NCI-H2081 treated with DMSO at 0.1 percent for 48 hours (cell line): Measurements from ENCODE around the gene NCCRP1.

ENCODE experiments used
- DNase-seq: peaks from one replicate; lab custom pipeline; 2025; lab: John Stamatoyannopoulos, UW

NCCRP1 gene

DNA sequence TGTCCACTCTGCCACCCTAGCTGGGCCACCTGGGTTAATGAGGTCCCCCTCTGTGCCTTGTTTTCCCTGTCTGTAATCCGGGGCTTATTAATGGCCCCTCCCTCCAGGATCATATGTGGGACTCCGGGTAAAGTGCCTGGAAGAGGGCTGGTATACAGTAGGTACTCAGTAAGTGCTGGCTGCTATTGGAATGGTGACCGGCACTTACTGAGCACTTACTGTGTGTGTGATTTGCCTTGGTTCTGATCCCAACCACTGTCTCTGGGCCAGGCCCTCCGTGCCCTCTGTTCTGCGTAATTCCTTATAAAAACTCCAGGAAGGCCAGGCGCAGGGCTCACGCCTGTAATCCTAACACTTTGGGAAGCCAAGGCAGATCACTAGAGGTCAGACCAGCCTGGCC is 30.9 kb upstream of the NCCRP1 start:
- DNase-seq: no peak

DNA sequence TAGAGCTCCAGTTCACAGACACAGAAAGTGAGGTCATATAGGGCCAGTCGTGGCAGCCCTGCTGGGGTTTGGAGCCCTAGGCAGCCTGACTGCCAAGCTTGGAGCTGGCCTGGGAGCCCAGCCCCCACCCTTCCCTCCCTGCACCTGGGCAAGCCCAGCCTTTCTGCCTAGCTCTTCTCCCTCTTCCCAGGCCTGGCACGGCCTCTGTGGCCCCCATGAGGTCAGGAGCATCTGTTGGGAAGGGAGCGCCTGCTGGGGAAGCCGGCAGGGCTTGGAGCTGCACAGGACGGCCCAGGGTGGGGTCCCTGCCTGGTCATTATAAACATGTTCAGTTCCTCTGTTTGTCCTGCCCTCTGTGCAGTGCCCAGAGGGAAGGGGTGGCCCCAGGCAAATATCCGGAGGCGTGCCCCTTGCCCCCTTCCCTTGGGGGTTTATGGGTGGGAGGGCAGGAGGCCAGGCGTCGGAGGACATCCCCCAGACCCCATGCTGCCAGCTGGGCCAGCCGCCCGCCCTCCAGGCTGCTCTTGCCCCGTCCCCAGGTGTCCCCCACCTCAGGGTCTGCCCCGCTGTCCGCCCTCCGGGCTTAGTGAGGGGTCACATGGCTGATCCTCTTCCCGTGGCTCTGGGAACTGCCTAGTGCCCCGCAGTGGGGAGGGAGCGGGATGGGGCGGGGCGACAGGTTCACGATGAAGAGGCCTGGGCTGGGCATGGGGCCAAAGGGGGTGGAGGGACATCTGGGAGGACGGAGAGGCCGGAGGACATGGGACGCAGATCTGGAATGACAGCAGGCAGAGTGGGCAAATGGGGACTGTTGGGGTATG is 30.0 kb upstream of the NCCRP1 start:
- no peak for DNase-seq

DNA sequence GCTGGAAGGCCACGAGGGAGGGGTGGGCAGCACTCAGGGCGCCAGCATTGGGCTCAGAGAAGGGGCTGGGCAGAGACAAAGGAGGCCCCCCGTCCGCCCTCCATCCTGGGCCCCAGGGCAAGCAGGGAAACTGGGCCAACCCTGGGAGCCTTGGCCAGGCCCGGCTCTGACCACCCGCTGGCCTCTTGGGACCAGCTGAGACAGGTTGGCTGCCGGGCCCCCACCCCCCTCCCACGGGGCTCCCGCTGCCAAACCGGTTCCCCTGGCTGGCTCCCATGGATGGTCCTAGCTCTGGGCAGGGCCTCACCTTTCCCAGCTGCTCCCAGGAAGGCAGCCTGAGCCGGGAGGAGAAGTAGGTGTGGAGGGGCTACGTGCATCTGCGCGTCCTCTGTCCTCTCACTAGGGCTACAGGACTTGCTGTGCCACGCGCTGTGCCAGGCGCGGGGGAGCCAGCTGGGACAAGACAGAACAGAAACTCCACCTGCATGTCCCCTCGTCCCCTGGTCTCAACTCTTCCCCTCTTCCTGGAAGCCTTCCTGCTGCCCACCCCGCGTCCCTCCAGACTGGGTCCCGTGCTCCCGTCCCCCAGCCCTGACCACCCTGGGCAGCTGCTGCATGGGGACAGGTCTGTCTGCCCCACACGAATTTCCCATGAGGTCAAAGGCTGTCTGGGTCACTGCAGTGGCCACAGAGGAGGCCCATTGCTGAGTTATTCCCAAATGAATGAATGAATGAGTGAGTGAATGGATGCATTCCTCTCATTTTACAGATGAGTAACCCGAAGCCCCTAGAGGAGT is 29.1 kb upstream of the NCCRP1 start:
- no peak for DNase-seq

DNA sequence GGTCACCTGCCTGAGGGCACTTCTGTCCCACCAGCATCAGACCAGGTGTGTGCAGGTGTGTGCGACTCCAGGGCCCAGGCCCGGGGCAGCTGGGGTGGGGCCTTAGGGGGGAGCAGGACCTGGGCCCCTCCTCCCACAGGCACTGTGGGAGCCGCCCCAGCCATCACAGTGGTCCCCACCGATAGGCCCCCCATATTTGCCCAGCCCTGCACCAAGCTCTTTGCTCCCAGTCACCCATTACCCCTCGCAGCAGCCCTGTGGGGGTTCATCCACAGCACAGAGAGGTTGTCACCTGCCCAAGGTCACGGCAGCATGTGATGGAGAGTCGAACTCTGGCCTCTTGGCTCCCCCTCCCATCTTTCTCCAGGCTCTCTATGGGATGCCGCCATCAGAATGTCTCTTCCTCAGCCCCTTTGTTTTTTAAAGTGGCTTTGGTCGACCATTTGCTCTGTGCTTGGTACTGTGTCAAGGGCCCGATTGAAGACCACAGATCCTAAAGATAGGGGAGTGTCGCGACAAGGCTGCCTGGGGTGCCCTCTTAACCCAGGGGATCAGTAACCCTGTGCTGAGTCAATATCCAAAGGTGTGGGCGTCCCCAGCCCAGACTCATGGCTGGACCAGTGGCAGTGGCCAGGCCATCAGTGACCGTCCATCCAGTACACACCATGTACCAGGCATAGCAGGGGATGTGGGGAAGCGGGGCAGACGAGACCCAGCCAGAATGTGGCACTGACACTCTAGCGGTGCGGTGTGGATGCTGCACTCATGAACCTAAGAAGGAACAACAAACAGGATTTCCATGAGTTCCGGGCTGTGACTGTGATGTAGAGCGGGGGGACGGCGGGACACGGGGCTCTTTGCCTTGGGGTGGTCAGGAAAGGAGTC is 28.3 kb upstream of the NCCRP1 start:
- DNase-seq: no peak

DNA sequence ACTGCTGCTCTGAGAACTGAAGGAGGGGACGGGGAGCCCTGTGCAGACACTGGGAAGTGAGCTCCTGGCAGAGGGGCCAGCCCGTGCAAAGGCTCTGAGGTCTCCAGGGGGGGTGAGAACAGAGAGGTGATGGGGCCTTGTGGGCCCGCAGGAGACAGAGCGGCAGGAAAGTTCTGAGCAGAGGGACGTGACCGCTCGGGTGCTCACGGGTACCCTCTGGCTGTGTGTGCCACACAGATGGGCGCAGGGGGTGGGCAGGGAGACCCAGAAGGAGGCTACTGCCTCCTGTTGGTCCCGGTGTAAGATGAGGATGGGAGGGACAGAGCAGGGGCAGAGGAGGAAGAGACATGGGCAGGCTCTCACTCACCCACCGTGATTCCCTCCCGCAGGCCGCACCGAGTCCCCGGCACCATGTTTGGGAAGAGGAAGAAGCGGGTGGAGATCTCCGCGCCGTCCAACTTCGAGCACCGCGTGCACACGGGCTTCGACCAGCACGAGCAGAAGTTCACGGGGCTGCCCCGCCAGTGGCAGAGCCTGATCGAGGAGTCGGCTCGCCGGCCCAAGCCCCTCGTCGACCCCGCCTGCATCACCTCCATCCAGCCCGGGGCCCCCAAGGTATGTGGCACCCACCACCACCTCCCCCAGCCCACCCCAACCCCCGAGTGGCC is 27.5 kb upstream of the NCCRP1 start:
- DNase-seq: no peak

DNA sequence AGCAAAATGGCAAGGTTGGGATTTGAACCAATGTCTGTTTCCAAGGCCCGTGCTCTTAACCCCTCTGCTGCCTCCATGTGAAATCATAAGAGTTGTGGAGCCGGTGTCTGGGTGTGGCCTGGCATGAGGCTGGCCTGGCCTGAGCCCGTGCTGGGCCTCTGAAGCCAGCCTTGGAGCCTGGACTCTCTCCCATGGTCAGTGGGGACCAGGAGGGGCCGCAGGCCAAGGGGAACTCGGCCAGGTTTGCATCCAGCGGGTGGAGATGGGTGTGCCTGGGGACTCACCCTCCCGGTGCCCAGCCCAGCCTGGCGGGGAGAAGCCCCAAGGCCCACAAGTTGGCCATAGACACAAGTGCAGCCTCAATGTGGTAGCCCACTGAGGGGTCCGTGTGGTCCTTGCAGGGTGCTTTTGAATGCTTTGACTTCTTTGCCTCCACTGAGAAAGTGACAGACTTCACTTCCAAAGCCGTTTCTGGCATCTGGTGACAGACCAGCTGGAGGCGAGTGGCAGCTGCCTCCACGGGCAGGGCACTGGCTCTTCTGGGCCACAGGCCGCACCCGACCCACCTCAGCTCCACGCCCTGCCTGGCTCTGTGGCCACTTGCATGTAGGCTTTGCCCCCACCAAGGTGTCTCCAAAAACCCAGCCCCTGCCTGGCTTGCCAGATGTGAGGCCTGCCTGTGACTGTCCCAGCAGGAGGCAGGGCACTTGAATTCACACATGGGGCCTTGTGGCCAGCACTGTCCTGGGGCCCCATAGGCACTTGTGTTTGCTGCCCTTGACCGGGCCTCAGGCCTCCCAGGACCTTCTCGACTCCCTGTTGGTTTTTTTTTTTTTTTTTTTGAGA is 26.2 kb upstream of the NCCRP1 start:
- DNase-seq: no peak

DNA sequence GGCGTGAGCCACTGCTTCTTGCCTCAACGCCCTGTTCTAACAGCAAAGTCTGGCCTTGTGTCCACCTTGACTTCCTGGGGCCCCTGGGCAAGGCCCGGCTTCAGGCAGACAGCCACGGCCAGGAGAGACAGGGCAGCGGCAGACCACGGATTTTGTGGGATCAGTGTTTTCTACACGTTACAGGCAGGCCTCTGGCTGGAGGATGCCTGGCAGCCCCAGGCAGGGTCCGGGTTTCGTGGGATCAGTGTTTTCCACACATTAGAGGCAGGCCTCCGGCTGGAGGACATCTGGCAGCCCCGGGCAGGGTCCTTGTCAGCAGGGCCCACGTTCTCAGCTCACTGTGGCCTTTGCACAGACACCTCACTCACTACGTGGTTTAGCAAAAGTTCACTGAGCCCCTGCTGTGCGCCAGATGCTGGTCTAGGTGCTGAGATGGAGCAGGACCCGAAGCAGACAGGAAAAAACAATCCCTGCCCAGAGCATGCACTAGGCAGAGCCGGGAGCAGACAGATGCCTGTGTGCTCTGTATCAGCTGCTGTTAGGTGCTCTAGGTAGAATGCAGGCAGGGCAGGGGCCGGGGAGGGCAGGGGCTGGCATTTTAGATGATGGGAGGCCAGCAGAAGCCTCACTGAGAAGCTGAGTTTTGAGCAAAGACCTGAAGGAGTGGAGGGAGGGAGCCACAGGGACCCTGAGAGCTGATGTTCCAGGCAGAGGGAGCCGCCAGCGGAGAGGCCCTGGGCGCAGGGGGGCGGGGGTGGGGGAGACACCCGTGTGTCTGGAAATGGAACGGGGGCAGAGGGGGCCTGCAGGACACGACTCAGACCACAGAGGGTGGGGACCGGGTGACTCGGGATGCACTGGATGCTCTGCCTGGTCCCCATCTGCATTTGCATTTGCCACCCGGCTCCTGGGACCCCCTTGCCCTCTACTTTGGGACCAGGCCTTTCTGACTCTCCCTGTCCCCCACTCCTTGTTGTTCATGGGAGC is 25.0 kb upstream of the NCCRP1 start:
- no peak for DNase-seq

DNA sequence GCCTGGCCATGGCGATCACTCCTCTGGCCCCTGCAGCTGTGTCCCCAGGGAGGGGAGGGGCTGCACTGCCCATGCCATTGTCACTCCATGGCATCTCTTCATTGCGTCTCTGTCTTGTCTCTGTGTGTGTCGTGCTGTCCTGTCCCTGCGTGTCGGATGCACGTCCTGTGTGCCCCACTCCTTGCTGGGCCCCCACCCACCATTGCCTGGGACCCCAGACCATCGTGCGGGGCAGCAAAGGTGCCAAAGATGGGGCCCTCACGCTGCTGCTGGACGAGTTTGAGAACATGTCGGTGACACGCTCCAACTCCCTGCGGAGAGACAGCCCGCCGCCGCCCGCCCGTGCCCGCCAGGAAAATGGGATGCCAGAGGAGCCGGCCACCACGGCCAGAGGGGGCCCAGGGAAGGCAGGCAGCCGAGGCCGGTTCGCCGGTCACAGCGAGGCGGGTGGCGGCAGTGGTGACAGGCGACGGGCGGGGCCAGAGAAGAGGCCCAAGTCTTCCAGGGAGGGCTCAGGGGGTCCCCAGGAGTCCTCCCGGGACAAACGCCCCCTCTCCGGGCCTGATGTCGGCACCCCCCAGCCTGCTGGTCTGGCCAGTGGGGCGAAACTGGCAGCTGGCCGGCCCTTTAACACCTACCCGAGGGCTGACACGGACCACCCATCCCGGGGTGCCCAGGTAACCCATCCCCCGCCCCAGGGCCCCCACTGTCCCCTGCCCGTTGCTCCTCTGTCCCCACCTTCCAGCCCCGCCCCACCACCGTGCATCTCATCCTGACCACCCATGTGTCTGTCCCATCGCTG is 23.9 kb upstream of the NCCRP1 start:
- no peak for DNase-seq

DNA sequence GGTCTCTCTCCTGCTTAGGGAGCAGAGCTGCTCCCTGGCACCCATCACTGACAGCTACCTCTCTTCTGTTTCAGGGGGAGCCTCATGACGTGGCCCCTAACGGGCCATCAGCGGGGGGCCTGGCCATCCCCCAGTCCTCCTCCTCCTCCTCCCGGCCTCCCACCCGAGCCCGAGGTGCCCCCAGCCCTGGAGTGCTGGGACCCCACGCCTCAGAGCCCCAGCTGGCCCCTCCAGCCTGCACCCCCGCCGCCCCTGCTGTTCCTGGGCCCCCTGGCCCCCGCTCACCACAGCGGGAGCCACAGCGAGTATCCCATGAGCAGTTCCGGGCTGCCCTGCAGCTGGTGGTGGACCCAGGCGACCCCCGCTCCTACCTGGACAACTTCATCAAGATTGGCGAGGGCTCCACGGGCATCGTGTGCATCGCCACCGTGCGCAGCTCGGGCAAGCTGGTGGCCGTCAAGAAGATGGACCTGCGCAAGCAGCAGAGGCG is 23.2 kb upstream of the NCCRP1 start:
- no peak for DNase-seq

DNA sequence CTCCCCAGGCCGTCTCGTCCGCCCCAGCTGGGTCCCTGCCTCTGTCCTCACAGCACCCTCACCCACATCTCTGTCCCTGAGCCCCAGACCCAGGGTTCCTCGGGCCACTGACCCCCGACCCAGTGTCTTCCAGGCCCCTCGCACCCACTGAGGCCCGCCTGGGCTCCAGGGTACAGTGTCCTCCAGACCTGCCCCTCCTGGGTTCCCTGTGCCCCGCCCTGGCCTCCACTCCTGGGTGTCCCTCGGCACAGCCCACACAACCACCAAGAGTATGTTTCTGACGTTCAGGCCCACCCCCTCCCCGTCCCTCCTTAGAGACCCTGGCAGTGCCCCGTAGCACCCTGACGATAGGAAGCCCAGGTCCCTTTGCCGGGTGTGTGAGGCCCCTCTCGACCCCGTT is 22.6 kb upstream of the NCCRP1 start:
- no peak for DNase-seq

DNA sequence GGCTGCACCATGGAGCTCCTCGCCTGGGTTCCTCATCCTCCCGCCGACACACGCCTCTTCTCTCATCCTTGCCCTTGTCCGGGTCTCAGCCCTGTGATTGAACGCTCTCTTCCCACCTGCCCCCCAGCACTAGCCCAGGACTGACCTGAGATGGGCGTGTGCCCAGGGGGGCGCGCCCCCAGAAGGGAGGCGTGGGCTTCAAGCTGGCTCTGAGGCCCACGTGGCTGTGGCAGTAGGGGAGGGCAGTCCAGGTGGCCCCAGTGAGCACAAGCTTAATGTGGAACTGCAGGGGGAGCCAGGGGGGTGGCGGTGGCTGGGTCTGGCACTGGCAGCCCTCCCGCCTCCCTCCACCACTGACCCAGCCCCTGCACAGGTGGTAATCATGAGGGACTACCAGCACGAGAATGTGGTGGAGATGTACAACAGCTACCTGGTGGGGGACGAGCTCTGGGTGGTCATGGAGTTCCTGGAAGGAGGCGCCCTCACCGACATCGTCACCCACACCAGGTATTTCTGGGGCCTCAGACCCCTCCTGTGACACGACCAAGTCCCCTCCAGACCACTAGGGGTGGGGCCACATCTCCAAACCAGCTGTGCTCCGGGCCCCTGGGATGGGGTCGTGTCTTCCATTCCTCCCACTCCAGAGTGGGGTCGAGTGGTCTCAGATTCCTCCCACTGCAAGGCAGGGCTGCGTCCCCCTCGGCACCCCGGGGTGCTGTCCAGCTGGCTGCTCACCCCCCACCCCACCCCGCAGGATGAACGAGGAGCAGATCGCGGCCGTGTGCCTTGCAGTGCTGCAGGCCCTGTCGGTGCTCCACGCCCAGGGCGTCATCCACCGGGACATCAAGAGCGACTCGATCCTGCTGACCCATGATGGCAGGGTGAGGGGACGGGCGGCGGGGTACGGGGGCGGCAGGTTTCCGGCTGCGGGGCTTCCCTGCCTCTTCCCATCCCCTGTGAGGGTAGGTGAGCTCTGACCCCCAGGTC is 21.9 kb upstream of the NCCRP1 start:
- DNase-seq: no peak

DNA sequence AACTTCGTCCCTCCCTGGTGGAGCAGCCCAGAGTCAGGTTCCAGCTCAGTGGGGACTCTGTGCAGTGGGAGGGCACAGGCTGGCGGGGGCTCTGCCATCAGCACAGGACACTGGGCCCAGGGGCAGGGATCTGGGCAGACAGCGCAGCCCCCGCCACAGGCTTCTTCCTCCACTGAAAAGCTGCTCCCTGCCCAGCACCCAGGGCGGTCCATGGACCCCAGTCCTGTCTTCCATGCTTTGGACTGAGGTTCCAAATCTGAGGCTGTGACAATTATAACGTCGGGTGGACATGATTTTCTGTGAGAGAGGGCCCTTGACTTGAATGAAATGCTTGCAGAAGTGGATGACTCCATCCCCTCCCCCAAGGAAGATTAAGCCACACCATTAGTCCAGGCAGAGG is 21.2 kb upstream of the NCCRP1 start:
- DNase-seq: no peak

DNA sequence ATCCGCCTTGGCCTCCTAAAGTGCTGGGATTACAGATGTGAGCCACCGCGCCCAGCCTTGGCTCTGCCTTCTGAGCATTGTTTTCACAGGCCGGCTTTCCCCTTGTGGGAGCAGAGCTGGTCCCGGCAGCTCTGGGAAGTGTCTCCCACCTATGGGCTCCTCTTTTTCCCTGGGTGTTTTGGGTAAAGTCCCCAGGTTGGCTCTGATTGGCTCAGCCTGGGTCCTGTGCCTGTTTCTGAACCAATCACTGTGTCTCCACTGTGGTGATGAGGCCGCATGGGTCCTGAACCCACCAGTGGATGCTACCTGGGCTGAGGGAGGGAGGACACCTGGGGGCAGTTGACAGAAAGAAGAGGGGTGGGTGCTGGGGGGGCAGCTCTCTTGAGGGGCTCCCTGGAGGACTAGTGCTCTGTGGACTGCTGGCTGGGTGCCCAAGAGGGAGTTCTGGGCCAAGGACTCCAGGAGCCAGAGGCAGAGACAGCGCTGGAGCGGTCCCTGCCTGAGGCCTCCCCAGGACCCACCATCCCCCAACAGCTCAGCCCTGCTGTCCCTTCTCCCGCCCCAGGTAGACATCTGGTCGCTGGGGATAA is 19.6 kb upstream of the NCCRP1 start:
- no peak for DNase-seq

DNA sequence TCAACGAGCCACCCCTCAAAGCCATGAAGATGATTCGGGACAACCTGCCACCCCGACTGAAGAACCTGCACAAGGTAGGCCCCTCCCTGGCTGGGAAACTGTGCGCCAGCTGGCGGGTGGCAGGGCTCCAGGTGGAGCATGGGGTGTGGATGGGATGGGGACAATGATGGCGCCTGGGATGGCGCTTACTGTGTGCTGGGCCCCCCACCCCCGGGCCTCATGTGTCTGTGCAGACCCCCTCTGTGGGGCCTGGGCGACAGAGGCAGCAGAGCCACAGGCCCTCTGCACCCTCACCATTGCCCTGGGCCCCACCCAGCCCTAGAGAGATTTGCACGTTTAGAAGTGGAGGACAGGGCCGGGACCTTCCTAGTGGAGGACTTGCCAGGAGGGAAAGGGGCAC is 19.0 kb upstream of the NCCRP1 start:
- no peak for DNase-seq

DNA sequence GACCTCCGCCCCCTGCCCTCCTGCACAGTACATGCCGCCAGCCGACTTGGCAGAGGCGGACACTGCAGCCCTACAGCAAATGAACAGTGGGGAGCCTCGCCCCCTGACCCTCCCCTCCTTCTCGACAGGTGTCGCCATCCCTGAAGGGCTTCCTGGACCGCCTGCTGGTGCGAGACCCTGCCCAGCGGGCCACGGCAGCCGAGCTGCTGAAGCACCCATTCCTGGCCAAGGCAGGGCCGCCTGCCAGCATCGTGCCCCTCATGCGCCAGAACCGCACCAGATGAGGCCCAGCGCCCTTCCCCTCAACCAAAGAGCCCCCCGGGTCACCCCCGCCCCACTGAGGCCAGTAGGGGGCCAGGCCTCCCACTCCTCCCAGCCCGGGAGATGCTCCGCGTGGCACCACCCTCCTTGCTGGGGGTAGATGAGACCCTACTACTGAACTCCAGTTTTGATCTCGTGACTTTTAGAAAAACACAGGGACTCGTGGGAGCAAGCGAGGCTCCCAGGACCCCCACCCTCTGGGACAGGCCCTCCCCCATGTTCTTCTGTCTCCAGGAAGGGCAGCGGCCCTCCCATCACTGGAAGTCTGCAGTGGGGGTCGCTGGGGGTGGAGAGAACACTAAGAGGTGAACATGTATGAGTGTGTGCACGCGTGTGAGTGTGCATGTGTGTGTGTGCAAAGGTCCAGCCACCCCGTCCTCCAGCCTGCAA is 18.3 kb upstream of the NCCRP1 start:
- DNase-seq: no peak

DNA sequence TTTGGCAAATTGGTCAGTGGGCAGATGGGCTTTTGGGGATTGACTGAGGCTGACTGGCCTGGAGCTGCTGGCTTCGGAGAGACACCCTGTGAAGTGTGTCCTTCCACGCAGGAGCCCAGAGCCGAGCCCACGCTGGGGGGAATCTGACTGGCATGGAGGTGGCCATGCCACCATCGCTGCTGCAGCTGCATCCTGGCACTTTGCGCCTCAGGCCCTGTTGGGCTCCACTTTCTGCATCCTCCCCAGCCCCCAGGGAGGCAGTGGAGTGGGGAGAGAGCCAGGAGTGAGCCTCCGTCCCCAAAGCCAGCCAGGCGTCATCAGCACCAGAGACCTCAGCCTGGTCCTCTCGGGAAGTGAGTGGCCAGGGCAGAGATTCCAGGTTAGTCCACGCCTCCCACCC is 17.0 kb upstream of the NCCRP1 start:
- DNase-seq: no peak
